GM12878 (cell line): Measurements from ENCODE around the gene MRNIP.

Experiments used
- ATF3 ChIP-seq: IDR thresholded peaks from 2 replicates; pipeline ENCODE4 v1.6.1; 2011; ENCODE audit warnings: low read depth, mild to moderate bottlenecking, low read length, moderate library complexity, borderline replicate concordance; ENCODE audit errors: extremely low read depth
- CBX3 ChIP-seq: fragments of 200-600 bp; sonication (generic); IDR thresholded peaks from 2 replicates; pipeline ENCODE4 v1.6.1; 2016; ENCODE audit warnings: low read depth, borderline replicate concordance
- KDM1A ChIP-seq: fragments of 200-600 bp; sonication (generic); IDR thresholded peaks from 2 replicates; pipeline ENCODE4 v1.6.1; 2016; ENCODE audit warnings: borderline replicate concordance
- NBN ChIP-seq: fragments of 450-650 bp; IDR thresholded peaks from 2 replicates; pipeline ENCODE4 v1.6.1; 2016
- NFIC ChIP-seq: IDR thresholded peaks from 2 replicates; pipeline ENCODE4 v1.6.1; 2012; ENCODE audit warnings: low read depth, mild to moderate bottlenecking, inconsistent platforms, low read length, moderate library complexity
- POLR2AphosphoS5 ChIP-seq: IDR thresholded peaks from 2 replicates; pipeline ENCODE4 v1.6.1; 2011; ENCODE audit warnings: mild to moderate bottlenecking, low read length, inconsistent platforms
- RELA ChIP-seq: fragments of 450-650 bp; IDR thresholded peaks from 2 replicates; pipeline ENCODE4 v1.8.0; 2014; ENCODE audit warnings: borderline replicate concordance; ENCODE audit not compliant: partially characterized antibody
- TAF1 ChIP-seq: IDR thresholded peaks from 2 replicates; pipeline ENCODE4 v1.6.1; 2011; ENCODE audit warnings: mild to moderate bottlenecking, low read depth, low read length, borderline replicate concordance

GRCh38 chr5:179880848-179881590, 22.4 kb upstream of the MRNIP start:
- TF ChIP-seq RELA, result no peak
- TF ChIP-seq CBX3, result no peak
- TF ChIP-seq POLR2AphosphoS5, result no peak
- TF ChIP-seq NBN, result no peak
- TF ChIP-seq TAF1, result no peak
- TF ChIP-seq KDM1A, result no peak
- TF ChIP-seq NFIC, result no peak
- TF ChIP-seq ATF3, result no peak
